OCI-LY7 (cell line): ENCODE data around the gene LHPP. TPM values are rescaled to one million over a fixed set of nuclear protein-coding genes. Genes with fewer than 3 reads are reported as not detected.

Source experiments
- BruUV-seq: library from RNA; stranded (reverse); fragments of 400-500 nt; replicated peaks from 2 replicates; lab custom pipeline; 2021; lab: Mats Ljungman, UMichigan
- CTCF ChIA-PET: fragments of 300-600 bp; sonication (Branson Sonifier 250); formaldehyde crosslinking; loops from one replicate; lab custom pipeline; 2022; ENCODE audit warnings: antibody characterized with exemption; ENCODE audit not compliant: unreplicated experiment; lab: Charles Lee
- POLR2A ChIA-PET: fragments of 300-600 bp; sonication (Branson Sonifier 250); formaldehyde crosslinking; loops from one replicate; lab custom pipeline; 2022; ENCODE audit warnings: antibody characterized with exemption; lab: Charles Lee
- DNase-seq: peaks from one replicate; pipeline ENCODE4 v3.0.0-alpha.2; 2015; ENCODE audit warnings: low spot score
- H2AFZ ChIP-seq: fragments of 200-600 bp; sonication (generic), shearing (Covaris generic); 2 replicates; pipeline ENCODE4 v1.6.1; 2014; ENCODE audit warnings: mild to moderate bottlenecking, antibody characterized with exemption, low read length, moderate library complexity
- H3K27ac ChIP-seq: fragments of 200-600 bp; sonication (generic); 2 replicates; pipeline ENCODE4 v1.5.1; 2014; ENCODE audit warnings: mixed run types, low read depth, mild to moderate bottlenecking, moderate library complexity, low read length, inconsistent platforms; ENCODE audit not compliant: poor library complexity, severe bottlenecking
- H3K36me3 ChIP-seq: fragments of 200-600 bp; sonication (generic); 2 replicates; pipeline ENCODE4 v1.6.1; 2014; ENCODE audit warnings: mild to moderate bottlenecking, antibody characterized with exemption, low read length, moderate library complexity, mixed read lengths; ENCODE audit not compliant: insufficient read depth
- H3K4me1 ChIP-seq: fragments of 200-600 bp; sonication (generic); 2 replicates; pipeline ENCODE4 v1.5.1; 2014; ENCODE audit warnings: mild to moderate bottlenecking, low read length; ENCODE audit not compliant: insufficient read depth, poor library complexity, severe bottlenecking
- H3K4me2 ChIP-seq: fragments of 200-600 bp; sonication (generic); 2 replicates; pipeline ENCODE4 v1.6.1; 2014; ENCODE audit warnings: mild to moderate bottlenecking, low read length
- H3K4me3 ChIP-seq: fragments of 200-600 bp; sonication (generic); 2 replicates; pipeline ENCODE4 v1.5.1; 2014; ENCODE audit warnings: mild to moderate bottlenecking, low read depth, low read length; ENCODE audit not compliant: poor library complexity, severe bottlenecking
- H3K79me2 ChIP-seq: fragments of 200-600 bp; sonication (generic); 2 replicates; pipeline ENCODE4 v1.6.1; 2016; ENCODE audit warnings: low read depth, mild to moderate bottlenecking, low read length, moderate library complexity, mixed read lengths; ENCODE audit not compliant: insufficient read depth
- H3K9me2 ChIP-seq: fragments of 200-600 bp; sonication (generic); 2 replicates; pipeline ENCODE4 v1.6.1; 2016; ENCODE audit warnings: mild to moderate bottlenecking, low read length, mixed read lengths; ENCODE audit not compliant: insufficient read depth
- H3K9me3 ChIP-seq: fragments of 200-600 bp; sonication (generic); 2 replicates; pipeline ENCODE4 v1.6.1; 2014; ENCODE audit warnings: mild to moderate bottlenecking, mixed run types, low read length, mixed read lengths
- H4K20me1 ChIP-seq: fragments of 200-600 bp; sonication (generic); 2 replicates; pipeline ENCODE4 v1.6.1; 2014; ENCODE audit warnings: mild to moderate bottlenecking, antibody characterized with exemption, low read length, moderate library complexity, mixed read lengths; ENCODE audit not compliant: insufficient read depth
- EZH2phosphoT487 ChIP-seq: fragments of 200-600 bp; sonication (generic); IDR thresholded peaks from 2 replicates; pipeline ENCODE4 v1.6.1; 2018; ENCODE audit warnings: low read depth, borderline replicate concordance, mild to moderate bottlenecking, mixed run types, antibody characterized with exemption, low read length, moderate library complexity, mixed read lengths
- intact Hi-C: fragments of 100-400 bp; cut with micrococcal nuclease; formaldehyde crosslinking; loops from one replicate; pipeline ENCODE4 v1.10.0; 2022; ENCODE audit not compliant: unreplicated experiment
- total RNA-seq, 2 experiments: library from RNA; depleted of rRNA in 1 of 2; stranded (reverse); fragments of >200 nt in 1 of 2; shearing (Covaris generic) in 1 of 2; gene quantifications; 2 replicates each; pipeline ENCODE4 v1.2.3, GENCODE V29; 2014 to 2022
- TF ChIP-seq, protein P1 (sequence below): fragments of 200-600 bp; sonication (generic); conservative IDR thresholded peaks from 2 replicates; pipeline ENCODE4 v1.5.1; 2014; ENCODE audit warnings: mild to moderate bottlenecking, antibody characterized with exemption, low read length, moderate library complexity, mixed read lengths

Gene LHPP
- total RNA-seq, 2 experiments from 2014 or later: 30.3 to 65.2 TPM

GRCh38 chr10:124566222-124566888 is 104.7 kb downstream of the LHPP start:
- Histone ChIP-seq H3K36me3 (peaks cover 19% of the 10 kb centered on the region; the same call in 1 of the 2 replicates), H3K4me1 (peaks cover 44% of the 10 kb centered on the region), H3K9me2 (no peaks in the 10 kb centered on the region), H3K4me2 (no peak overlapping the region), H3K79me2 (no peaks in the 10 kb centered on the region), H3K9me3 (0 out of 2 replicates have a peak, but pooled peaks cover 7% of the 10 kb centered on the region), H2AFZ (no peak overlapping the region), H3K27ac (no peak overlapping the region), H4K20me1 (no peaks in the 10 kb centered on the region), H3K4me3 (no peak overlapping the region)
- BruUV-seq: no TSS peak
- CTCF ChIA-PET: interaction anchor here (0.6 to 1.6 kb wide), 4 partner anchors 21 to 588 kb away, joined by 3 to 9 read pairs (median 4); no protein-coding TSS in a partner anchor
- intact Hi-C loops: no loop called here
- TF ChIP-seq EZH2phosphoT487: no peak
- TF ChIP-seq, protein P1, sequence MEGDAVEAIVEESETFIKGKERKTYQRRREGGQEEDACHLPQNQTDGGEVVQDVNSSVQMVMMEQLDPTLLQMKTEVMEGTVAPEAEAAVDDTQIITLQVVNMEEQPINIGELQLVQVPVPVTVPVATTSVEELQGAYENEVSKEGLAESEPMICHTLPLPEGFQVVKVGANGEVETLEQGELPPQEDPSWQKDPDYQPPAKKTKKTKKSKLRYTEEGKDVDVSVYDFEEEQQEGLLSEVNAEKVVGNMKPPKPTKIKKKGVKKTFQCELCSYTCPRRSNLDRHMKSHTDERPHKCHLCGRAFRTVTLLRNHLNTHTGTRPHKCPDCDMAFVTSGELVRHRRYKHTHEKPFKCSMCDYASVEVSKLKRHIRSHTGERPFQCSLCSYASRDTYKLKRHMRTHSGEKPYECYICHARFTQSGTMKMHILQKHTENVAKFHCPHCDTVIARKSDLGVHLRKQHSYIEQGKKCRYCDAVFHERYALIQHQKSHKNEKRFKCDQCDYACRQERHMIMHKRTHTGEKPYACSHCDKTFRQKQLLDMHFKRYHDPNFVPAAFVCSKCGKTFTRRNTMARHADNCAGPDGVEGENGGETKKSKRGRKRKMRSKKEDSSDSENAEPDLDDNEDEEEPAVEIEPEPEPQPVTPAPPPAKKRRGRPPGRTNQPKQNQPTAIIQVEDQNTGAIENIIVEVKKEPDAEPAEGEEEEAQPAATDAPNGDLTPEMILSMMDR: no peak
- POLR2A ChIA-PET: interaction anchor here (0.5 to 1.6 kb wide), 2 partner anchors 32 to 174 kb away, joined by 3 to 6 read pairs; no protein-coding TSS in a partner anchor
- DNase-seq: no peak

DNA sequence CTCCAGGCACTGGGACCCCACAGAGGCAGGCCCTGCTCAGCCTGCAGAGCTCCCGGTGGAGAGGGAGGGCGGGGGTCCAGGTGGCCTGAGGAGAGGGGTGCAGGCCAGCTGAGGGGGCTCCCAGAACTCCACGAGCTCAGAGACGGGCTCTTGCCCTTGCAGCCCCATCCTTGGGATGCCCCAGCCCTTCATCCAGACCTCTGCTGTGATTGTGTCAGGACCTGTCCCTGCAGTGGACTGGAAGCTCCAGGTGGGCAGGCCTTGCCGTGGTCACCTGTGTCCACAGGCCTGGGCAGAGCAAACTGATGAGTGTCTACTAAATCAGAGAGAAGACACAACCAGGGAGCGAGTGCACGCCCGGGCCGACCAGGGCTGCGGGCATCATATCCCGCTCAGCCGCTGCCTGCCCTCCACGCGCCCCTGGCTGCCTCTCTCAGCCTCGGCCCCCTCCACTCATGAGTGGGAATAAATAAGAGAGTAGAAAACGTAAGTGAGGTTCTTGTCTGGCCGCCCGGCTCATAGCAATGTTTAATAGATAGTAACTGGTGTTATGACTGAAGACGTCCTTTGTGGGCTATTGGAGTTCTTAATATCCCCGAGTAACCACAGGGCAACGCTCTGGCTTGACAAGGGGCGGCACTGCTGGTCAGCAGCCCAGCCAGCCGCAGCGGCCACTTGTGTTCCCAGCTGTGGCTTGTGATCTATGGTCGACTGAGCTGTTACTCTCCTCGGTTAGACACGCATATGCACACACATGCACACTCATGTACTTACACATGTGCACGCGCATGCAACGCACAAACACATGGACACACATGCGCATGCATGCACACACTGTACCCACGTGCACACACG is 105.6 kb downstream of the LHPP start:
- no TSS peak for BruUV-seq
- DNase-seq: no peak
- POLR2A ChIA-PET: interaction anchor here (0.5 kb wide), 1 partner anchor 173 kb away, joined by 3 read pairs; no protein-coding TSS in a partner anchor
- TF ChIP-seq, protein P1: no peak
- no peak for TF ChIP-seq EZH2phosphoT487
- H3K4me2 ChIP-seq: no peak overlapping the region
- intact Hi-C loops: no loop called here
- no peak overlapping the region for H3K27ac ChIP-seq
- CTCF ChIA-PET: interaction anchor here (0.6 to 1.6 kb wide), 3 partner anchors 32 to 588 kb away, joined by 3 to 4 read pairs (median 3); no protein-coding TSS in a partner anchor
- H4K20me1 ChIP-seq: no peaks in the 10 kb centered on the region
- H3K9me3 ChIP-seq: 0 out of 2 replicates have a peak, but pooled peaks cover 7% of the 10 kb centered on the region
- H3K9me2 ChIP-seq: no peaks in the 10 kb centered on the region
- H3K4me1 ChIP-seq: peaks cover 44% of the 10 kb centered on the region
- no peak overlapping the region for H3K4me3 ChIP-seq
- no peaks in the 10 kb centered on the region for H3K79me2 ChIP-seq
- H2AFZ ChIP-seq: no peak overlapping the region
- peaks cover 15% of the 10 kb centered on the region; the same call in 1 of the 2 replicates for H3K36me3 ChIP-seq
